Fibroblast of skin of left biceps (primary cell): ENCODE results near the gene ZNF248.
"Not testable (repeated sequence)": the region's sequence is repeated elsewhere in the genome, so short reads cannot be mapped to it uniquely, and the experiment has no call there.

Experiments used
- DNase-seq, 2 experiments: peaks; one replicate each; pipeline ENCODE4 v3.0.0-alpha.2; 2013; ENCODE audit warnings: low read depth in 2 of 2

ZNF248 gene

DNA sequence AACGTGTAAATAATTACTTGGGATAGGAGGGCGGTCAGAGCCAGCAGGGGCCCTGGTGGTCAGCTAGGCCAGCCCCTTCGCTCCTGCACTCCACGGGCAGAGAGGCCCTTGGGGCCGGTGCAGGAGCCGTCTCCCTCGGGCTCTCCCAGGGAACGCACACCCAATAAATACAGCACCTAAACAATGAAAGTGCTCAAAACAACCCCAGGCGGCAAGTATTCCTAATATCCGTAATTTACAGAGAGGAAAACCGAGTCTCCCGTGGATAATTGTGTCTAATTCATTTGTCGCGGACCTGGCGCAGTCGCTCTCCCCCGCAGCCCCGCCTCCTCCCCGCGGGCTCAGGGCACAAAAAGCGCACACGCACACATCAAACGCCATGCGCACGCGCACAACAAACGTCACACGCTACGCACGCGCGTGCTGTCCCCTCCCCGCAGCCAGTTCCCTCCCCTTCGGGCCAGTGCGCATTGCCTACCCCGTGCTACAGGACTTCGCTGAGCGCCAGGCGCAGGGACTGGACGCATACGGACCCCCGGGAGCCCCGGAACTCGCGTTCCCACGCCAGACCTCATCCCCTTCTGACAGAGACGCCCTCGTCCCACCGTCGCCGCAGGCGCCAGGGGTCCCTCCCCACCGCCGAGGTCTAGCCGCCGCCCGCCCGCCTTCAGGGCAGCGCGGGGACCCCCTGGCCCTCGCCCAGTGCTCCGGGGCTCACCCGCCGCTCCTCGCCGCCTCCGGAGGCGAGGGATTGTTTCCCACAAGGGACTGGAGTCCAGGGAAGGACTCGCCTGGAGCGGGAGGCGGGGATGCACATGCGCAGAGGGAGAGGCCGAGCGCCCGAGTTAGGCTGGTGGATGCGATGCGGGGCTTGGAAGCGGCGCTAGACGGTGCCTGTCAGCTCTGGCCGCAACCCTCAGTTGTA is at the start of gene ZNF248:
Gene ZNF248 (minus strand): TSS at position 324 of the 925 bp plus-strand sequence. CDS start 1,300 bp downstream, outside the sequence.
- DNase-seq: peak; percentile 91

DNA sequence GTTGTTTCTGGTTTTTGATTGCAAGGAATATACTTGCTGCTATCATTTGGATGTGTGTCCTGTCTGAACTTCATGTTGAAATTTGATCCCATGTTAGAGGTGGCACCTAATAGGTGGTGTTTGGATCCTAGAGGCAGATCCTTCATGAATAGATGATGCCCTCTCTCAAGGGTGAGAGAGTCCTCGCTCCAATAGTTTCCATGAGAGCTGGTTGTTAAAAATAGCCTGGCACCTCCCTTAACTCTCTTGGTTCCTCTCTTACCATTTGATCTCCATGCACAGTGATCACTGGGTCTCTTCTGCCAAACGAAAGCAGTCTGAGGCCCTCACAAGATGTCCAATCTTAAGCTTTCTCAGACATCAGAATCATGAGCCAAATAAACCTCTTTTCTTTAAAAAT is 49.0 kb upstream of the ZNF248 start:
- no peak for DNase-seq

DNA sequence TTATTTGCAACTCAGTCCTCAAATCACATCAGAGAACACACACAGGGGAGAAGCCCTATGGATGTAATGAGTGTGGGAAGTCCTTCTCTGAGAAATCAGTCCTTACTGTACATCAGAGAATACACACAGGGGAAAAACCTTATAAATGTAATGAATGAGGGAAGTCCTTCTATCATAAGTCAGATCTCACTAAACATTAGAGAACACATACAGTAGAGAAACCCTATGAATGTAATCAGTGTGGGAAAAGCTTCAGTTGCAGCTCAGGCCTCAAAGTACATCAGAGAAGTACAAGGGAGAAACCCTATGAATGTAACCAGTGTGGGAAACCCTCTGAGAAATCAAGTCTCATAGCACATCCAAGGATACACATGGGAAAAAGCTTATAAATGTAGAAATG is 39.0 kb upstream of the ZNF248 start:
- no peak for DNase-seq

DNA sequence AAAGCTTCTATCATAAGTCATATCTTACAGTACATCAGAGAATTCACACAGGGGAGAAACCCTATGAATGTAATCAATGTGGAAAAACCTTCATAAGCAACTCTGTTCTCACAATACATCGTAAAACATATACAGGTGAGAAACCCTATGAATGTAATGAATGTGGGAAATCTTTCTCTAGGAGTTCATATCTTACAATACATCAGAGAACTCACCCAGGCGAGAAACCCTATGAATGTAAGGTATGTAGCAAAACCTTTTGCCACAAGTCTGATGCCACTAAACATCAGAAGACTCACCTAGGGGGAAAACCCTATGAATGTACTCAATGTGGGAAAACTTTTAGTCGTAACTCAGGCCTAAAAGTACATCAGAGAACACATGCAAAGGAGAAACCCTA is 38.3 kb upstream of the ZNF248 start:
- DNase-seq: no peak

DNA sequence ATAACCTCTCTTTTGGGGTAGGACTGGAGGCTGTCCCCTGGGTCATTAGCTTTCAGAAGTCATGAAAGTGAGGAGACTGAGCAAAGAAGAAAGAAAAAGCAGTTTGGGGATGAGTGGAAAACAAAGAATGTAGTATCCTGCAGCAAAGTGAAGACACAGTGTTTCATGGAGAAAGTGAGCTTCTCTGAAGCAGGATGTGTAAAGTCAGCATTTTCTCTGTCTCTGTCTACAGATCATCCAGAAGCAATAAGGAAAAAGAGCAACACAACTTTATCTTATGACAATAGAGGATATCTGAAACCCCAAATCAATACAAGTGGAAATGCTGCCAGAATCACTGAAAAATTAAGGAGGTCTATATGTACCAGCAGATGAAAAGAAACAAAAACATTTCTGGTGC is 28.4 kb upstream of the ZNF248 start:
- DNase-seq: no peak

DNA sequence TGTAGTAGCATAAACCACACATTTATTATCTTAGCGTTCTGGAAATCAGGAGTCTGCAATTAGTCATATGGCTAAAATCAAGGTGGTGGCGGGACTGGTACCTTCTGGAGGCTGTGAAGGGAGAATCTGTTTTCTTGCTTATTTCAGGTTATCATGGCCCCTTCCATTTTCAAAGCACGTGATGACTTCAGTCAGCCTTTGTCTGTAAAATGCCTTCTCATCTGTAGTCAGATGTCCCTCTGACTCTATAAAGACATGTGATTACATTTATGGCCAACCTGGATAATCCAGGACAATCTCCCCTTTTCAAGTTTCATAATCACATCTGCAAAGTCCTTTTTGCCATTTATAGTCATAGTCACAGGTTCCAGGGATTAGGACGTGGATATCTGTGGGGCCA is 15.5 kb upstream of the ZNF248 start:
- DNase-seq: no peak

DNA sequence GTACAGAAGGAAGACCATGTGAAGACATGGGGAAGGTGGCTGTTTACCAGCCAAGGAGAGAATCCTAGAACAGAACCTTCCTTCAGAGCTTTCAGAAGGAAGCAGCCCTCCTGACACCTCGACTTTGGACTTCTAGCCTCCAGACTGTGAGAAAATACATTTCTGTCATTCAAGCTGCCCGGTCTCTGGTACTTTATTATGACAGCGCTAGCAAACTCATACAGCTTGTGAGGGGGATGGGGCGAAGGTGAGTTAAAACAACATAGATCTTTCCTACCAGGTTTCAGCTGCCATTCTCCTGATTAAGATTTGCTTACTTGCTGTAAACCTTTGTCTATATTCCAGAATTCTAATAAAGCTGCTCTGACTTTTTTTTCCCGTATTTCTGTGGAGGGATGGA is 14.9 kb upstream of the ZNF248 start:
- no peak for DNase-seq

DNA sequence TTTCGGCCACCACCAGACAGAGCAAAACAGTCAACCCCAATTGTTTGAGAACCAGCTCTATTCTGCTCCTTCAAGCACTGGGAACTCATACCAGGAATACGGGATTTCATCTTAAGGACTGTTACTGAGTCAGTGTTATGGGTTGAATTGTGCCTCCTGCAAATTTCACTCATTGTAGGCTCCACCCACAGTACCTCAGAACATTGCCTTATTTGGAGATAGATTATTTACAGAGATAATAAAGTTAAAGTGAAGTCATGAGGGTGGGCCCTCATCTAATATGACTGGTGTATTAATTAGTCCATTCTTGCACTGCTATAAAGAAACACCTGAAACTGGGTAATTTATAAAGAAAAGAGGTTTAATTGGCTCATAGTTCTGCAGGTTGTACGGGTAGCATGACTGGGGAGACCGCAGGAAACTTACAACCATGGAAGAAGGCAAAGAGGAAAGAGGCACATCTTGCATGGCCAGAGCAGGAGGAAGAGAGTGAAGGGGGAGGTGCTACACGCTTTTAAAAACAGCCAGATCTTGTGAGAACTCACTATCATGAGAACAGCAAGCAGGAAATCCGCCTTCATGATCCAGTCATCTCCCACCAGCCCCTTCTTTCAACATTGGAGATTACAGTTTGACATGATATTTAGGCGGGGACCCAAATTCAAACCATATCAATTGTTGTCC is 14.3 kb upstream of the ZNF248 start:
- no peak for DNase-seq

DNA sequence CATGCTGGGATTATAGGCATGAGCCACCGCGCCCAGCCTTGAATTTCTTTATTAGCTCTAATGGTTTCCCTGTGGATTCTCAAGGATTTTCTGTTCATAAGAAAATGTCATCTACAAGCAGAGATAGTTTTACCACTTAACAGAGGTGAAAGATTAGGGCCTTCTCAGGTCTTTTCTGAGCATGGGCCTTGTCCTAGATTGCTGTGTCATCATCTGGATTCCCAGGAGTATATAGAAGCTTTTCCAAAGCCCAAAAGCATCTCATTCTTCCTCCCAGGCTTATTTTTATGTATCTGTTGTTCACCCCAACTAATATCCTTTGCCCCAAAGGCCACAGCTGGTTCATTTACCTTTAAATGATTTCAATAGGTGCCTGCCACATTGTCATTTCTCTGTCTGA is 13.7 kb upstream of the ZNF248 start:
- no peak for DNase-seq

DNA sequence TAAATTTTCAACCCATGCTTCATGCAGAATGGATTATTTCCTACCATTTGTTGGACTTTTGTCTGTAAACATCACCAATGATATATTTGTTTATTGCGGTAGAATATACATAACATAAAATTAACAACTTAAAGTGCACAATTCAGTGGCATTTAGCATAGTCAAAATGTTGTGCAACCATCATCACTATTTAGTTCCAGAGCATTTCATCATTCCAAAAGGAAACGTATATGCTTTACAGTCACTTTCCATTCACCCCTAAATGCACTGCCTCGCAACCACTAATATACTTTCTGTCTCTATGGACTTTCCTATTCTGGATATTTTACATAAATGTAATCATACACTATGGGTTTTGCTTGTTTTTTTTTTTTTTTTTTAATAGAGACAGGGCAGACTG is 11.4 kb upstream of the ZNF248 start:
- no peak for DNase-seq

DNA sequence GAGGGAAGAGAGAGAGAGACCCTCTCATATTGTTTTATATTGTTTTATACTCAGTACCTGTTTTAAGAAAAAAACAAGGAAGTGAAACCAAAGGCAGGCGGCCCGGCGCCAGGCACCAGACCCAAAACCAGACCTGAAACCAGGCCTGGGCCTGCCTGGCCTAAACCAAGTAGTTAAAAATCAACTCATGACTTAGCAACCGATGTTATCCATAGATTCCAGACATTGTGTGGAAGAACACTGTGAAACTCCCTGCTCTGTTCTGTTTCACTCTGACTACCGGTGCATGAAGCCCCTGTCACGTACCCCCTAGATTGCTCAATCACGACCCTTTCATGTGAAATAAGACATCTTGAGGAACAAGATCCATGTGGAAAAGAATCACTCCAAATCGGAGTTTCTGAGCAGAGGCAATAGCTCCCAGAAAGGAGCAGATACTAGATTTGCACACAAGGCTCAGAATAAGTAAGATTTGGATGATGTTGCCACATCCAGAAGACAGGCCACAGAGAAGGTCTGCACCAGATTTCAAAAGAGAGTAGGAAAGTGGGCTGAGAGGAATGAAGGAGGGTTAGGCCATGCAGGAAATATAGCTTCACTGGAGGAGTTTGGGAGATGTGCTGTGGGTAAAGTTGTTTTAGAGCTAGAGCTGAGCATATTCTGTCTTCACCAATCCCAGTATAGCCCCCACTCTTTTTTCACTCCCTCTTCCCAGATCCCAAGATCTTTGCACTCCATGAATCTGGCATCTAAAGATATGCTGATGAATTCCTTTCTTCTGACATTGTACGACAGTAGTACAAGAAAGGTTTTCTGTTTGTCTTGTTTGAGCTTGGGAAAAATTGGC is 8.8 kb upstream of the ZNF248 start:
- no peak for DNase-seq

DNA sequence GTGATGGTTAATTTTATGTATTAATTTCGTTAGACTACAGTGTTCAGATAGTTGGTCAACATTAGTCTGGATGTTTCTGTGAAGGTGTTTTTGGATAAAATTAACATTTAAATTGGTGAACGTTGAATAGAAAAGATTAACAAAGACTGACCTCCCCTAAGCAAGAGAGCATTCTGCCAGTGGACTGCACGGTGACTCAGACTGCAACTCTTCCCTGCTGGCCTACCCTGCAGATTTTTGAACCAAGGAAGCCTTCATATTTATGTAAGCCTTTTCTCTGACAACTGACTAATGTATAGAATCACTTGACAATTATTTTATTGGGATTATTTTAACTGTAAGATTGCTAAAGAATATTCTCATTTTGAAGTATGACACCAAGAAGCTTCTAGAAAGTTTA is 7.9 kb upstream of the ZNF248 start:
- no peak for DNase-seq

DNA sequence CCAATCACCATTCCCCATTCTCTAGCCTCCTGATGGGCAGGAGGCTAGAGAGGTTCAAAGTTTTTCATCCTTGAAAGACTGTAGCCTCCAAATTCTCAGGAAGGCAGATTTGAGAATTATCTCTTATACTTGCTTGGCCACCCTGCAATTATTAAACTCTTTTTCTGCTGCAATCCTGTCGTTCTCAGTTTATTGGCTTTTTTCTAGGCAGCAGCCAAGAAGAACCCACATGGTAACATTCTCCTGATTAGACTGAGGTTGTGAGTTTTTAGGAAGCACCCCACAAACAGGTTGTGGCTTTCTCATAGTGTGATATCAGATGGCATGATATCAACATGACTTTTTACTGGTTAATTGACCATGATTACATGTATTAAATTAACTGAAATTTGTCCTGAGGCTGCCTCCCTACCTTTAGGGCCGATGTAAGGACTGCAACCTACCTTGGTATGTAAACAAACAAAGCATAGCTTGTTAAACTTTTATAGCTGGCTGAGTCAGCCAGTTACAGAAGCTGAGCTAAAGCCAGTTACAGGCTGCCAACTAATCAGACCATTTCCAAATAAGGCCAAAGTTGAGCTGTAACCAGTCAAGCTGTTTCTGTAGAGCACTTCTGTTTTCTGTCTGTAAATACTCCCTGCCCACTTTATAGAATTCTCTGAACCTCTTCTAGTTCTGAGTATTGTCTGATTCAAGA is 3.2 kb upstream of the ZNF248 start:
- peak; percentile 8 to 14 for DNase-seq

DNA sequence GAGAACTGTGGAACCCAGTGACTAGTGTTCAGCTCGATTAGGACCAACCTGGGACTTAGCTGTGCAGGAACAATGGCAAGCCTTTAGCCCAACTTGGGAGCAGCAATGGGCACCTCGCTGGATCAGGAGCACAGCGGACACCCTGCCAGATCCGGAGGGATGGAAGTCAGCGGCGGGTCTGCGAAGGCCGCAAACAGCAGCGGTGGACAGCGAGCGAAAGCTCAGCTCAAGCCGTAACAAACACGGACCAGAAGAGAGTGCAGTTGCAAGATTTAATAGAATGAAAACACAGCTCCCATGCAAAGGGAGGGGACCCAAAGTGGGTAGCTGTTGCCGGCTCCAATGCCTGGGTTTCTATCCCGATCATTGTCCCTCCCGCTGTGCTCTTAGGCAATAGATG is 1.9 kb upstream of the ZNF248 start:
- DNase-seq: not testable (repeated sequence)

DNA sequence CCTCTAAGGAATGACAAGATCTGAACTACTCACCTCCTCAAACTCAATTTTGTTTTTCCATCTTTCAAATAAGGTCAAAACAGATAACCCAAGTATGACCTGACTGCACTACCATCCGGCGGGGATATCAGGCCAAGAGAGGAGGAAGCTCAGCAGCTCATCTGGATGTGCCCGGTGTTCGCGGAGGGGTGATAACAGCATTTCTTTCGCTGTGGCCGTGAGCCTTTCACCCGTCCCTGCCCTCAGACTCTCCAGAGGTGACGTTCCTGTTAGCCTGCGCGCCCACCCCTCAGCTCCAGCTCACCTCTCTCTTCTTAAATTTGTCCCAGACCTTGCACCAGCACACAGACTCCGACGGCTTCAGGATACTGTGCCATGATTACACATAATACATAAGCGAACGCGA is 526 bp downstream of the ZNF248 start:
- no peak for DNase-seq

DNA sequence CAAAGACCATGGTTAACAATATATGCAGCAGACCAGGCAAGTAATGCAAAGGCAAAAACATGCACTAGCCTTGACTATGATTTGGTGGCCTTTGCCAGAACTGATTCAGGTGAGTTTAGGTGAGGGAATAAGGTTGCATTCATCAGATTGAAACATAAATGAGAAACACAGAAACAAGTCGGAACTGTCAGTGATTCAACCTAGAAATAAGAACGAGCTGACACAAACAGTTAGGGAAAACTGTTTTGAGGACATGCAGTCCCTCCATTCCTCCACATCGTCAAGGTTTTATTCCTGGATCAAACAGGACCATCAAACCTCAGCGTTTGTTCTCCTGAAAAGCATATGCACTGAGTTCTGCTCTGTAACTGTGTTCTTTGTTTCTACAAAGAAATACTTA is 1.8 kb downstream of the ZNF248 start:
- DNase-seq: no peak

DNA sequence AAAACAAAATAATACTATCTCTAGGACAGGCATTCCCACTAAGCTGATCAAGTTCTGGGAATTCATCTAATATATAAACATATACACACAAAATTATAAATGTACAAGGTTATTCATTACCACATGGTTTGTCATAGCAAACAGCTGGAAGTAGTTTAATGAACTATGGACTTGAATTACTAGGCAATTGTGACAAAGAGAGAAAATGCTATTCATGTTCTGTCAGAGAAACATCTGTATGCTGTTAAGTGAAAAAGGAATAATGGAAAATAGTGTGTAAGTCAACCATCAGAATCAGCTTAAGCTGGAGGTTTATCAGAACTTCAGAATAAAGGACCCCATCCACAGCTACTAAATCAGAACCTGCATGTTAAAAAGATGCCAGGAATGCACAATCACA is 2.8 kb downstream of the ZNF248 start:
- DNase-seq: peak in 1 of 2 experiments; percentile 5

DNA sequence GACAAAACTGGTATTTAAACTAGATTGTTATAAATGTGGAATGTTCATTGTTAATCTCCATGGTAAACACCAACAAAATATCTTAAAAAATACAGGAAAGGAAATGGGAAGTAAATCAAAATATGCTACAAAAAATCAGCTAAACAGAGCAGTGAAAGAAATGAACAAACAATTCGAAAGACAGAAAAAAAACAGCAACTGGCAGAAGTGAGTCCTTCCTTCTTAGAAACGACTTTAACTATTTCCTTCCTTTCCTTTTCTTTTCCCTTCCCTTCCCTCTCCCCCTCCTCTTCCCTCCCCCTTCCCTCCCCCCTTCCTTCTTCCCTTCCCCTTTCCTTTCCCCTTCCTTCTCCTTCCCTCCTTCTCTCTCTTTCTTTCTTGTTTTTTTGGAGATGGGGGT is 12.8 kb downstream of the ZNF248 start:
- DNase-seq: no peak

DNA sequence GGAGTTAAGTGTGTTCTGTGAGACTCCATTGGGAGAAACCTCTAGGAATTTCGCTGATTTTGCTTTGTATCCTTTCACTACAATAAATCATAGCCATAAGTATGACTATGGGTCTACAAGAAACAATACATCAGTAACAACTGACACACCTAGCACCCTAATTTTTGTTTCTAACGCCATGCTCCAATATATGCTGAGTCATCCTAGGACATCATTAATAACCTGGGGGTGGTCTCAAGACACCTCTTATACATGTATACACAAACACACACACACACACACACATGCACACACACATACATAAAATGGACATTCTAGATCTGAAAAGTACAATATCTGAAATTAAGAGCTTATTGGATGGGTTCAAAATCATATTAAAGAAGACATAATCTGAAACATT is 18.2 kb downstream of the ZNF248 start:
- no peak for DNase-seq

DNA sequence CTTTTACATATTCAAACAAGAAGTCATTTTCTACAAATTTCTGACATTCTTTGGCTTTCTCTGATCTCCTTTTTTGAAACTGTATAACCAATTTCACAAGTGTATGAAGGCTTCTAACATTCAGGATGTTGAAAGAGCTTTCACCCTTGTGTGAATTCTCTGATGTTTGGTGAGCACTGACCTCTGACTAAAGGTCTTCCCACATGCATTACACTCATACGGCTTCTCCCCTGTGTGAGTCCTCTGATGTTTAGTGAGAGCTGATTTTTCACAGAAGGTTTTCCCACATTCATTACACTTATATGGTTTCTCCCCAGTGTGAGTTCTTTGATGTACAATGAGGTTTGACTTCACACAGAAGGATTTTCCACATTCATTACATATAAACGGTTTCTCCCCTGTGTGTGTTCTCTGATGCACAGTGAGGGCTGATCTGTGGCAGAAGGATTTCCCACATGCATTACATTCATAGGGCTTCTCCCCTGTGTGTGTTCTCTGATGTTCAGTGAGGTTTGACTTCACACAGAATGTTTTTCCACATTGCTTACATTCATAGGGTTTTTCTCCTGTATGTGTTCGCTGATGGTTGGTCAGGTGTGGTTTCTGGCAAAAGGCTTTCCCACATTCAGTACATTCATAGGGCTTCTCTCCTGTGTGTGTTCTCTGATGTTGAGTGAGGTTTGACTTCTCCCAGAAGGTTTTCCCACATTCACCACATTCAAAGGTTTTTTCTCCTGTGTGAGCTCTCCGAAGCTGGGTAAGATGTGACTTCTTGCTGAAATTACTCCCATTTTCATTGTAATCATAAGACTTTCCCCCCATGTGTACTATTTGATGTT is 25.7 kb downstream of the ZNF248 start:
- no peak for DNase-seq

DNA sequence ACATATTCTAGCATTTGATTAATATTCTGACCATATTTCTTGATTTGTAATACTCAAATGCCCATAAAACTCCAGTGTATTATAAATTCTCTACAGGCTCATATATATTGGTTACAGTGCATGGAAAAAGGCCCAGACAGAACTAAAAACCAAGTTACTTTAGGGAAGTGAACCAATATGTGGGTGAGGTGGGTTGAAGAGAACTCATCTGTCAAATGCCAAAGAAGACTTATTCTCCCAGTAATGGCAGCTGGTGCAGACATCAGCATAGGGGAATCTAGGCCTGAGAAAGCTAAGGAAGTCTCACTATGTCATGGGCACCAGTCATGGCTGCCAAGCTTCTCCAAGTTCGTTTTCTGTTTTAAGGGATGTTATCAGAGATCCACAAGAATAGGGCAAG is 30.6 kb downstream of the ZNF248 start:
- DNase-seq: no peak
